Activated T-helper 2 cell treated with anti-CD3 and anti-CD28 coated beads, Interferon-gamma antibody, Interleukin-2, Interleukin-4, amounts not matched to agents 10 μg/mL and 5 μg/mL and 100 μg/mL, durations not matched to agents 14 hours and 24 hours and 36 hours (primary cell): Measurements from ENCODE around the gene CA7. TPM values are rescaled to one million over a fixed set of nuclear protein-coding genes. Genes with fewer than 3 reads are reported as not detected.
"Not testable (repeated sequence)": the region's sequence is repeated elsewhere in the genome, so short reads cannot be mapped to it uniquely, and the experiment has no call there.

Experiments used
- DNase-seq: peaks from one replicate; pipeline ENCODE4 v3.0.0; 2021; ENCODE audit warnings: low spot score
- H3K27ac Mint-ChIP-seq: one replicate; pipeline ENCODE4 v1.8.0; 2021; ENCODE audit warnings: mixed read lengths
- H3K27me3 Mint-ChIP-seq: one replicate; pipeline ENCODE4 v1.8.0; 2021; ENCODE audit warnings: low read depth, mixed read lengths
- H3K36me3 Mint-ChIP-seq: one replicate; pipeline ENCODE4 v1.8.0; 2021; ENCODE audit warnings: low read depth, mixed read lengths
- H3K4me1 Mint-ChIP-seq: one replicate; pipeline ENCODE4 v1.8.0; 2021; ENCODE audit warnings: low read depth, mixed read lengths
- H3K4me3 Mint-ChIP-seq: one replicate; pipeline ENCODE4 v1.8.0; 2021; ENCODE audit warnings: low read depth, mild to moderate bottlenecking, moderate library complexity, mixed read lengths
- H3K9me3 Mint-ChIP-seq: one replicate; pipeline ENCODE4 v1.8.0; 2021; ENCODE audit warnings: mixed read lengths
- intact Hi-C: fragments of 100-400 bp; cut with micrococcal nuclease; formaldehyde crosslinking; loops from one replicate; pipeline ENCODE4 v1.15.1; 2023
- total RNA-seq: library from RNA; stranded (reverse); gene quantifications from 2 replicates; pipeline ENCODE4 v1.2.3, GENCODE V29; 2022

CA7 gene
- total RNA-seq, 1 donor from 2014 or later, result 0.59 TPM

GRCh38 chr16:66869424-66869823 is 25.2 kb downstream of the CA7 start:
- Mint-ChIP-seq H3K4me1 (peaks cover 27% of the 10 kb centered on the region), H3K36me3 (no peaks in the 10 kb centered on the region), H3K9me3 (no peaks in the 10 kb centered on the region), H3K27me3 (no peaks in the 10 kb centered on the region), H3K27ac (no peak overlapping the region), H3K4me3 (no peak overlapping the region)
- no peak for DNase-seq
- intact Hi-C loops, result loop anchor here (5.0 kb wide), 2 partner anchors 127 to 142 kb away; no protein-coding TSS in a partner anchor

GRCh38 chr16:66871363-66871762 is 27.1 kb downstream of the CA7 start:
- H3K4me3 Mint-ChIP-seq, result not testable (repeated sequence)

GRCh38 chr16:66871840-66872239 is 27.6 kb downstream of the CA7 start:
- no peak for DNase-seq
- peaks cover 43% of the 10 kb centered on the region for H3K4me1 Mint-ChIP-seq
- no peaks in the 10 kb centered on the region for H3K27me3 Mint-ChIP-seq
- intact Hi-C loops, result loop anchor here (5.0 to 10.0 kb wide), 5 partner anchors 183 to 465 kb away; partner anchors contain the start of genes B3GNT9, FBXL8 and TRADD
- H3K27ac Mint-ChIP-seq, result no peak overlapping the region
- no peak overlapping the region for H3K4me3 Mint-ChIP-seq
- H3K36me3 Mint-ChIP-seq, result no peaks in the 10 kb centered on the region
- peaks cover 5% of the 10 kb centered on the region for H3K9me3 Mint-ChIP-seq

More at GRCh38 chr16:66871363-66871762, 27.1 kb downstream of the CA7 start:
- H3K4me1 Mint-ChIP-seq, result peaks cover 43% of the 10 kb centered on the region
- intact Hi-C loops, result loop anchor here (5.0 to 10.0 kb wide), 5 partner anchors 183 to 464 kb away; partner anchors contain the start of genes B3GNT9, FBXL8 and TRADD
- H3K9me3 Mint-ChIP-seq, H3K36me3 Mint-ChIP-seq, H3K27me3 Mint-ChIP-seq, H3K27ac Mint-ChIP-seq, DNase-seq: not testable (repeated sequence)

- DNase-seq, result no peak
- peaks cover 5% of the 10 kb centered on the region for H3K9me3 Mint-ChIP-seq
- peak overlapping the region; percentile 82 for H3K4me3 Mint-ChIP-seq
- H3K27me3 Mint-ChIP-seq, result no peaks in the 10 kb centered on the region
- intact Hi-C loops, result loop anchor here (5.0 to 10.0 kb wide), 5 partner anchors 182 to 465 kb away; partner anchors contain the start of genes B3GNT9, FBXL8 and TRADD
- peaks cover 43% of the 10 kb centered on the region for H3K4me1 Mint-ChIP-seq
- peak overlapping the region; percentile 92 for H3K27ac Mint-ChIP-seq
- no peaks in the 10 kb centered on the region for H3K36me3 Mint-ChIP-seq
Observed at GRCh38 chr16:66872559-66872942, 28.3 kb downstream of the CA7 start.

- H3K27ac Mint-ChIP-seq, result peak overlapping the region; percentile 92
- peak; percentile 93 for DNase-seq
- intact Hi-C loops, result loop anchor here (1.0 to 10.0 kb wide), 6 partner anchors 42 to 466 kb away; partner anchors contain the start of genes B3GNT9, FBXL8 and TRADD
- H3K4me3 Mint-ChIP-seq, result peak overlapping the region; percentile 82
- peaks cover 43% of the 10 kb centered on the region for H3K4me1 Mint-ChIP-seq
- peaks cover 5% of the 10 kb centered on the region for H3K9me3 Mint-ChIP-seq
- no peaks in the 10 kb centered on the region for H3K27me3 Mint-ChIP-seq
- no peaks in the 10 kb centered on the region for H3K36me3 Mint-ChIP-seq
Observed at GRCh38 chr16:66872943-66873684, 28.9 kb downstream of the CA7 start.

GRCh38 chr16:66873685-66874055 is 29.5 kb downstream of the CA7 start:
- Mint-ChIP-seq H3K27ac (peak overlapping the region; percentile 96), H3K4me3 (no peak overlapping the region), H3K4me1 (peaks cover 48% of the 10 kb centered on the region), H3K36me3 (no peaks in the 10 kb centered on the region), H3K9me3 (peaks cover 5% of the 10 kb centered on the region), H3K27me3 (no peaks in the 10 kb centered on the region)
- DNase-seq, result no peak
- intact Hi-C loops, result loop anchor here (1.0 to 10.0 kb wide), 6 partner anchors 42 to 466 kb away; partner anchors contain the start of genes B3GNT9, FBXL8 and TRADD

GRCh38 chr16:66874079-66874775 is 30.0 kb downstream of the CA7 start:
- H3K27ac Mint-ChIP-seq, result peak overlapping the region; percentile 96
- DNase-seq, result no peak
- H3K4me1 Mint-ChIP-seq, result peaks cover 49% of the 10 kb centered on the region
- no peaks in the 10 kb centered on the region for H3K36me3 Mint-ChIP-seq
- intact Hi-C loops, result loop anchor here (5.0 to 10.0 kb wide), 5 partner anchors 181 to 467 kb away; partner anchors contain the start of genes B3GNT9, FBXL8 and TRADD
- peaks cover 5% of the 10 kb centered on the region for H3K9me3 Mint-ChIP-seq
- no peaks in the 10 kb centered on the region for H3K27me3 Mint-ChIP-seq
- peak overlapping the region; percentile 52 for H3K4me3 Mint-ChIP-seq

- H3K27me3 Mint-ChIP-seq, result no peaks in the 10 kb centered on the region
- peaks cover 5% of the 10 kb centered on the region for H3K9me3 Mint-ChIP-seq
- peak overlapping the region; percentile 57 for H3K4me3 Mint-ChIP-seq
- H3K36me3 Mint-ChIP-seq, result peaks cover 3% of the 10 kb centered on the region
- H3K27ac Mint-ChIP-seq, result peak overlapping the region; percentile 81
- intact Hi-C loops, result loop anchor here (10.0 kb wide), 3 partner anchors 177 to 353 kb away; partner anchors contain the start of genes B3GNT9, FBXL8 and TRADD
- no peak for DNase-seq
- H3K4me1 Mint-ChIP-seq, result peaks cover 48% of the 10 kb centered on the region
Observed at GRCh38 chr16:66878067-66878466, 33.9 kb downstream of the CA7 start.

GRCh38 chr16:66880288-66881013 is 36.2 kb downstream of the CA7 start, which contains the start of gene PDP2:
Gene PDP2 (plus strand): TSS chr16:66880515. CDS start chr16:66884285, 3,770 bp downstream.
- peak within 1 kb of the TSS; percentile 98 for H3K4me3 Mint-ChIP-seq
- H3K9me3 Mint-ChIP-seq, result peaks cover 5% of the 10 kb centered on the region
- peak; percentile 91 for DNase-seq
- intact Hi-C loops, result loop anchor here (5.0 kb wide), 1 partner anchor 47 kb away; the partner anchor contains the start of gene RRAD
- H3K27ac Mint-ChIP-seq, result peak within 1 kb of the TSS; percentile 99
- peaks cover 37% of the 10 kb centered on the region for H3K4me1 Mint-ChIP-seq
- H3K27me3 Mint-ChIP-seq, result no peaks in the 10 kb centered on the region
- peaks cover 17% of the 10 kb centered on the region for H3K36me3 Mint-ChIP-seq

- peaks cover 37% of the 10 kb centered on the region for H3K4me1 Mint-ChIP-seq
- H3K27ac Mint-ChIP-seq, result no peak overlapping the region
- DNase-seq, result no peak
- intact Hi-C loops, result loop anchor here (5.0 kb wide), 1 partner anchor 46 kb away; the partner anchor contains the start of gene RRAD
- H3K27me3 Mint-ChIP-seq, result no peaks in the 10 kb centered on the region
- H3K36me3 Mint-ChIP-seq, result peaks cover 23% of the 10 kb centered on the region
- H3K4me3 Mint-ChIP-seq, result peak overlapping the region; percentile 98
- peaks cover 3% of the 10 kb centered on the region for H3K9me3 Mint-ChIP-seq
Observed at GRCh38 chr16:66881014-66881417, 36.8 kb downstream of the CA7 start.

- no peaks in the 10 kb centered on the region for H3K9me3 Mint-ChIP-seq
- H3K36me3 Mint-ChIP-seq, result peaks cover 26% of the 10 kb centered on the region
- H3K27me3 Mint-ChIP-seq, result no peaks in the 10 kb centered on the region
- intact Hi-C loops, result loop anchor here (5.0 kb wide), 1 partner anchor 46 kb away; the partner anchor contains the start of gene RRAD
- DNase-seq, result no peak
- peak overlapping the region; percentile 98 for H3K4me3 Mint-ChIP-seq
- H3K27ac Mint-ChIP-seq, result no peak overlapping the region
- peaks cover 37% of the 10 kb centered on the region for H3K4me1 Mint-ChIP-seq
Observed at GRCh38 chr16:66881560-66881959, 37.3 kb downstream of the CA7 start.
